Tibial artery (tissue), 4 donors: Measurements from ENCODE around the gene RAD51D.

ENCODE experiments used
- DNase-seq, 2 donors: peaks; one replicate each; pipeline ENCODE4 v3.0.0-alpha.2; 2019
- H3K27ac ChIP-seq, 2 donors: fragments of 200-600 bp; sonication (generic) in 1 of 2; 1 replicate in 1 of 2; 2 replicates in 1 of 2; pipeline ENCODE4 v1.5.1; 2018 to 2019; ENCODE audit warnings: mild to moderate bottlenecking in 1 of 2
- H3K27me3 ChIP-seq, 2 donors: fragments of 200-600 bp; sonication (generic) in 1 of 2; one replicate each; pipeline versions ENCODE4 v1.5.1 to v1.6.0; 2016 to 2019
- H3K36me3 ChIP-seq, 3 donors: fragments of 200-600 bp; sonication (generic) in 2 of 3; one replicate each; pipeline ENCODE4 v1.5.1; 2016 to 2019; ENCODE audit warnings: mild to moderate bottlenecking in 2 of 3
- H3K4me1 ChIP-seq, 4 donors: fragments of 200-600 bp; sonication (generic) in 2 of 4; 1 replicate in 3 of 4; 2 replicates in 1 of 4; pipeline ENCODE4 v1.5.1; 2016 to 2019
- H3K4me3 ChIP-seq, 2 donors: fragments of 200-600 bp; sonication (generic) in 1 of 2; 1 replicate in 1 of 2; 2 replicates in 1 of 2; pipeline ENCODE4 v1.5.1; 2018 to 2019; ENCODE audit warnings: mild to moderate bottlenecking in 2 of 2
- H3K9me3 ChIP-seq, 3 donors: fragments of 200-600 bp; sonication (generic) in 1 of 3; one replicate each; pipeline ENCODE4 v1.5.1; 2016 to 2019
- CTCF ChIP-seq, 2 experiments: fragments of 200-600 bp in 1 of 2; fragments of 450-650 bp in 1 of 2; IDR thresholded peaks; one replicate each; pipeline ENCODE4 v1.5.1; 2017 to 2019; ENCODE audit warnings: antibody characterized with exemption in 2 of 2, mild to moderate bottlenecking in 1 of 2, moderate library complexity in 1 of 2
- intact Hi-C: fragments of 100-400 bp; cut with DNase I; formaldehyde crosslinking; loops from one replicate; pipeline ENCODE4 v1.15.0; 2023; ENCODE audit warnings: low total_unique reads

RAD51D gene

GRCh38 chr17:35147375-35147905, 27.8 kb upstream of the RAD51D start, which contains the start of gene UNC45B:
Gene UNC45B (plus strand): TSS chr17:35147817. CDS start chr17:35148264, 447 bp downstream.
- DNase-seq = no peak
- no peak within 1 kb of the TSS for H3K4me3 ChIP-seq
- intact Hi-C loops = no loop called here

GRCh38 chr17:35146214-35146833, 26.7 kb upstream of the RAD51D start:
- Histone ChIP-seq H3K9me3 (no peaks in the 10 kb centered on the region), H3K36me3 (no peaks in the 10 kb centered on the region), H3K27me3 (peaks cover 0 to 18% of the 10 kb centered on the region in 2 donors), H3K4me3 (no peak overlapping the region), H3K4me1 (peaks cover 0 to 11% (median 3%) of the 10 kb centered on the region in 4 donors), H3K27ac (no peak overlapping the region)
- DNase-seq = no peak
- no peak for TF ChIP-seq CTCF (IDR thresholded peaks at IDR 0.05)
- intact Hi-C loops = no loop called here

More at GRCh38 chr17:35147375-35147905, 27.8 kb upstream of the RAD51D start, which contains the start of gene UNC45B:
- Histone ChIP-seq H3K27ac (no peak within 1 kb of the TSS), H3K36me3 (no peaks in the 10 kb centered on the region), H3K9me3 (no peaks in the 10 kb centered on the region), H3K4me1 (peaks cover 0 to 4% (median under 1%) of the 10 kb centered on the region in 4 donors), H3K27me3 (peaks cover 0 to 18% of the 10 kb centered on the region in 2 donors)
- TF ChIP-seq CTCF (IDR thresholded peaks at IDR 0.05) = no peak

GRCh38 chr17:35144840-35145239, 25.2 kb upstream of the RAD51D start:
- intact Hi-C loops = loop anchor here (5.0 kb wide), 1 partner anchor 97 kb away; the partner anchor contains the start of gene SLFN5
- Histone ChIP-seq H3K4me1 (peaks cover 0 to 20% (median 11%) of the 10 kb centered on the region in 4 donors), H3K9me3 (no peaks in the 10 kb centered on the region), H3K4me3 (no peak overlapping the region), H3K36me3 (peaks cover 0 to 4% (median 0%) of the 10 kb centered on the region in 3 donors), H3K27me3 (peaks cover 0 to 15% of the 10 kb centered on the region in 2 donors), H3K27ac (no peak overlapping the region)
- no peak for TF ChIP-seq CTCF (IDR thresholded peaks at IDR 0.05)
- no peak for DNase-seq

GRCh38 chr17:35142467-35142796, 22.8 kb upstream of the RAD51D start:
- peaks cover 0 to 2% of the 10 kb centered on the region in 2 donors for H3K27me3 ChIP-seq
- H3K4me3 ChIP-seq = peak overlapping the region; percentile 79 to 97
- intact Hi-C loops = loop anchor here (5.0 kb wide), 1 partner anchor 100 kb away; the partner anchor contains the start of gene SLFN5
- H3K9me3 ChIP-seq = no peaks in the 10 kb centered on the region
- peaks cover 10 to 27% (median 24%) of the 10 kb centered on the region in 3 donors for H3K36me3 ChIP-seq
- DNase-seq = no peak
- peaks cover 0 to 20% (median 11%) of the 10 kb centered on the region in 4 donors for H3K4me1 ChIP-seq
- TF ChIP-seq CTCF (IDR thresholded peaks at IDR 0.05) = no peak
- peak overlapping the region in 1 of 2 donors; percentile 26 for H3K27ac ChIP-seq

- no peaks in the 10 kb centered on the region for H3K27me3 ChIP-seq
- intact Hi-C loops = loop anchor here (5.0 kb wide), 1 partner anchor 100 kb away; the partner anchor contains the start of gene SLFN5
- H3K4me3 ChIP-seq = peak within 1 kb of the TSS; percentile 79 to 97
- TF ChIP-seq CTCF (IDR thresholded peaks at IDR 0.05) = peak; percentile 78 to 98
- DNase-seq = peak; percentile 66 to 86
- H3K36me3 ChIP-seq = peaks cover 15 to 32% (median 29%) of the 10 kb centered on the region in 3 donors
- no peaks in the 10 kb centered on the region for H3K9me3 ChIP-seq
- H3K27ac ChIP-seq = peak within 1 kb of the TSS; percentile 12 to 26
- peaks cover 0 to 20% (median 11%) of the 10 kb centered on the region in 4 donors for H3K4me1 ChIP-seq
These were observed 22.2 kb upstream of the RAD51D start, which contains the start of gene NLE1 for GRCh38 chr17:35141681-35142466. Gene NLE1 (minus strand): TSS chr17:35142303. CDS start chr17:35142275, 28 bp downstream.
